Endothelial cell of umbilical vein (primary cell): ENCODE measurements around the gene BTBD2. TPM values are rescaled to one million over a fixed set of nuclear protein-coding genes. Genes with fewer than 3 reads are reported as not detected.

Experiments
- BruUV-seq: library from RNA; stranded (reverse); fragments of 400-500 nt; replicated peaks from 2 replicates; lab custom pipeline; 2021; lab: Mats Ljungman, UMichigan
- CTCF ChIA-PET: fragments of 300-600, 350-600 bp; sonication (Branson Sonifier 250); formaldehyde crosslinking; loops from one replicate; lab custom pipeline; 2021; ENCODE audit warnings: antibody characterized with exemption, inconsistent platforms; lab: Charles Lee
- POLR2A ChIA-PET: fragments of 300-600, 350-600 bp; sonication (Branson Sonifier 250); formaldehyde crosslinking; loops from one replicate; lab custom pipeline; 2021; ENCODE audit warnings: antibody characterized with exemption, inconsistent platforms; lab: Charles Lee
- DNase-seq: peaks from one replicate; pipeline ENCODE4 v3.0.0-alpha.2; 2011; ENCODE audit warnings: low read depth, low spot score
- FAIRE-seq: peaks from 2 replicates; lab custom pipeline; 2011; peaks lifted over from hg19 to GRCh38; lab: Jason Lieb, UNC
- H2AFZ ChIP-seq: 2 replicates; pipeline ENCODE4 v1.6.0; 2012; ENCODE audit warnings: low read depth, low read length, control low read depth, inconsistent platforms
- H3K27ac ChIP-seq: 2 replicates; pipeline ENCODE4 v1.5.1; 2011; ENCODE audit warnings: low read depth, mild to moderate bottlenecking, control low read depth, low read length, moderate library complexity; ENCODE audit not compliant: insufficient read depth
- H3K27me3 ChIP-seq, 2 experiments: 2 replicates each; pipeline versions ENCODE4 v1.6.0 to v1.6.1; 2011; ENCODE audit warnings: low read length in 2 of 2, mixed read lengths in 1 of 2; ENCODE audit not compliant: control insufficient read depth in 2 of 2, insufficient read depth in 2 of 2
- H3K36me3 ChIP-seq, 2 experiments: 2 replicates in 1 of 2; 3 replicates in 1 of 2; pipeline ENCODE4 v1.5.1; 2011; ENCODE audit warnings: low read length in 2 of 2, mild to moderate bottlenecking in 1 of 2, moderate library complexity in 1 of 2; ENCODE audit not compliant: control insufficient read depth in 2 of 2, insufficient read depth in 2 of 2; ENCODE audit errors: extremely low read depth in 1 of 2
- H3K4me1 ChIP-seq: 3 replicates; pipeline ENCODE4 v1.5.1; 2011; ENCODE audit warnings: mild to moderate bottlenecking, low read length; ENCODE audit not compliant: control insufficient read depth, insufficient read depth; ENCODE audit errors: extremely low read depth
- H3K4me2 ChIP-seq: 2 replicates; pipeline ENCODE4 v1.6.1; 2011; ENCODE audit warnings: low read length, control low read depth, mixed read lengths; ENCODE audit not compliant: insufficient read depth
- H3K4me3 ChIP-seq, 3 experiments: fragments of 200-600 bp in 1 of 3; sonication (generic), shearing (Covaris generic) in 1 of 3; replicated peaks in 1 of 3; 2 replicates each; pipeline ENCODE4 v1.5.1; 2011 to 2016; ENCODE audit warnings: control low read depth in 3 of 3, low read length in 3 of 3, mild to moderate bottlenecking in 2 of 3, inconsistent platforms in 1 of 3, low read depth in 1 of 3, moderate library complexity in 1 of 3; ENCODE audit not compliant: insufficient read depth in 1 of 3
- H3K79me2 ChIP-seq: 2 replicates; pipeline ENCODE4 v1.6.0; 2012; ENCODE audit warnings: low read length, inconsistent platforms; ENCODE audit not compliant: control insufficient read depth, insufficient read depth
- H3K9ac ChIP-seq: replicated peaks from 2 replicates; pipeline ENCODE3; 2011; ENCODE audit warnings: low read length, control low read depth; ENCODE audit not compliant: insufficient read depth; ENCODE audit errors: extremely low read depth
- H3K9me1 ChIP-seq: replicated peaks from 3 replicates; pipeline ENCODE4 v1.6.0; 2011; ENCODE audit warnings: mild to moderate bottlenecking, low read length; ENCODE audit not compliant: control insufficient read depth, insufficient read depth; ENCODE audit errors: extremely low read depth
- H3K9me3 ChIP-seq: replicated peaks from 2 replicates; pipeline ENCODE4 v1.5.1; 2012; ENCODE audit warnings: low read length, inconsistent platforms; ENCODE audit not compliant: control insufficient read depth, insufficient read depth
- H4K20me1 ChIP-seq: replicated peaks from 2 replicates; pipeline ENCODE3; 2011; ENCODE audit warnings: mild to moderate bottlenecking, low read length; ENCODE audit not compliant: control insufficient read depth, insufficient read depth; ENCODE audit errors: extremely low read depth
- EZH2 ChIP-seq: IDR thresholded peaks from 2 replicates; pipeline ENCODE4 v1.6.1; 2012; ENCODE audit warnings: borderline replicate concordance, low read depth, mild to moderate bottlenecking, moderate library complexity, low read length, inconsistent platforms; ENCODE audit not compliant: severe bottlenecking
- FOS ChIP-seq: IDR thresholded peaks from 2 replicates; pipeline ENCODE4 v1.6.1; 2011; ENCODE audit warnings: mild to moderate bottlenecking, low read length, moderate library complexity, borderline replicate concordance; ENCODE audit not compliant: insufficient read depth
- GATA2 ChIP-seq: IDR thresholded peaks from 2 replicates; pipeline ENCODE4 v1.7.0; 2011; ENCODE audit warnings: low read depth, mild to moderate bottlenecking, moderate library complexity, mixed read lengths, low read length; ENCODE audit not compliant: insufficient read length, insufficient read depth
- JUN ChIP-seq: IDR thresholded peaks from 2 replicates; pipeline ENCODE4 v1.6.1; 2011; ENCODE audit warnings: borderline replicate concordance, low read depth; ENCODE audit not compliant: insufficient read length, insufficient read depth
- MYC ChIP-seq: IDR thresholded peaks from one replicate; pipeline ENCODE4 v1.6.1; 2011; ENCODE audit warnings: mild to moderate bottlenecking, low read depth, low read length
- POLR2A ChIP-seq: IDR thresholded peaks from 2 replicates; pipeline ENCODE4 v1.6.1; 2012; ENCODE audit warnings: low read depth, mild to moderate bottlenecking, control low read depth, low read length
- POLR2AphosphoS5 ChIP-seq: IDR thresholded peaks from 2 replicates; pipeline ENCODE4 v1.6.1; 2012; ENCODE audit warnings: low read depth, mild to moderate bottlenecking, control low read depth, low read length, moderate library complexity; ENCODE audit not compliant: insufficient read depth
- dilution Hi-C: fragments of 300-500 bp; cut with MboI; formaldehyde crosslinking; loops from one replicate; pipeline ENCODE4 v1.15.0; 2019; ENCODE audit warnings: low sequenced_read_pairs; ENCODE audit not compliant: extremely low pct_ligation_motif_present
- intact Hi-C: fragments of 100-400 bp; cut with micrococcal nuclease; formaldehyde crosslinking; loops from one replicate; pipeline ENCODE4 v1.10.0; 2022
- polyA plus RNA-seq, 4 experiments: library from polyadenylated mRNA; depleted of rRNA in 3 of 4; stranded (reverse) in 3 of 4; unstranded in 1 of 4; fragments of >200 nt; gene quantifications; 2 replicates each; pipeline versions ENCODE4 v1.2.1 to v1.2.3, GENCODE V29; 2011 to 2012; ENCODE audit warnings: missing spikeins in 1 of 4
- total RNA-seq: library from RNA; stranded (reverse); gene quantifications from 2 replicates; pipeline ENCODE4 v1.2.3, GENCODE V29; 2021
- TF ChIP-seq, protein P1 (sequence below), 2 donors: IDR thresholded peaks; 1 replicate in 1 of 2; 2 replicates in 1 of 2; pipeline ENCODE4 v1.5.1; 2011; ENCODE audit warnings: low read length in 2 of 2, mild to moderate bottlenecking in 2 of 2, moderate library complexity in 2 of 2, control low read depth in 1 of 2, inconsistent platforms in 1 of 2, low read depth in 1 of 2; ENCODE audit not compliant: insufficient read depth in 1 of 2; ENCODE audit errors: extremely low read depth in 1 of 2
- TF ChIP-seq, protein P2 (sequence below): IDR thresholded peaks from 2 replicates; pipeline ENCODE4 v1.6.1; 2011; ENCODE audit not compliant: insufficient read depth, insufficient read length

Gene BTBD2
- total and polyA plus RNA-seq, 2 donors (not counting 3 experiments of a cell fraction or from before 2014, with no cell fraction given) = 59.2 to 78.2 TPM

DNA sequence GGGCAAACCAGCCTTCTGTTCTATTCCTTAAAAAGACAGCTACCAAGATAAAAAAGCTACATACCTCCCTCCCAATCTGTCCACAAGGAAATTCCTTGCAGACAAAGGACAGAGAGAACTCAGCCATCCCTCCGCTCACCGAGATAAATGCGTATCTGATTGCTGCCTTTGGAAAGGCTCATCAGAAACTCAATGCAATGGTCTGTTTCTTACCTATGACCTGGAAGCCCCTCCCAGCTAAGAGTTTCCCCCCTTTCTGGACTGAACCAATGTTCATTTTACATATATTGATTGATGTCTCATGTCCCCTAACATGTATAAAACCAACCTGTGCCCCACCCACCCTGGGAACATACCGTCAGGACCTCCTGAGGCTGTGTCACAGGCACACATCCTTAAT, 11.6 kb downstream of the BTBD2 start:
- CTCF ChIA-PET = interaction anchor here (1.6 kb wide), 1 partner anchor 66 kb away, joined by 6 read pairs; no protein-coding TSS in a partner anchor

More for the DNA sequence above, 11.6 kb downstream of the BTBD2 start:
- POLR2A ChIA-PET = no interaction called here
- TF ChIP-seq POLR2AphosphoS5 = no peak
- no peak for TF ChIP-seq POLR2A
- no peak for TF ChIP-seq JUN
- TF ChIP-seq, protein P1, sequence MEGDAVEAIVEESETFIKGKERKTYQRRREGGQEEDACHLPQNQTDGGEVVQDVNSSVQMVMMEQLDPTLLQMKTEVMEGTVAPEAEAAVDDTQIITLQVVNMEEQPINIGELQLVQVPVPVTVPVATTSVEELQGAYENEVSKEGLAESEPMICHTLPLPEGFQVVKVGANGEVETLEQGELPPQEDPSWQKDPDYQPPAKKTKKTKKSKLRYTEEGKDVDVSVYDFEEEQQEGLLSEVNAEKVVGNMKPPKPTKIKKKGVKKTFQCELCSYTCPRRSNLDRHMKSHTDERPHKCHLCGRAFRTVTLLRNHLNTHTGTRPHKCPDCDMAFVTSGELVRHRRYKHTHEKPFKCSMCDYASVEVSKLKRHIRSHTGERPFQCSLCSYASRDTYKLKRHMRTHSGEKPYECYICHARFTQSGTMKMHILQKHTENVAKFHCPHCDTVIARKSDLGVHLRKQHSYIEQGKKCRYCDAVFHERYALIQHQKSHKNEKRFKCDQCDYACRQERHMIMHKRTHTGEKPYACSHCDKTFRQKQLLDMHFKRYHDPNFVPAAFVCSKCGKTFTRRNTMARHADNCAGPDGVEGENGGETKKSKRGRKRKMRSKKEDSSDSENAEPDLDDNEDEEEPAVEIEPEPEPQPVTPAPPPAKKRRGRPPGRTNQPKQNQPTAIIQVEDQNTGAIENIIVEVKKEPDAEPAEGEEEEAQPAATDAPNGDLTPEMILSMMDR (IDR thresholded peaks at IDR 0.05; ENCODE audit: extremely low read depth in 1 of 2, insufficient read depth in 1 of 2, low read depth in 1 of 2, low read length in 2 of 2) = no peak
- no peak for TF ChIP-seq EZH2
- TF ChIP-seq, protein P2, sequence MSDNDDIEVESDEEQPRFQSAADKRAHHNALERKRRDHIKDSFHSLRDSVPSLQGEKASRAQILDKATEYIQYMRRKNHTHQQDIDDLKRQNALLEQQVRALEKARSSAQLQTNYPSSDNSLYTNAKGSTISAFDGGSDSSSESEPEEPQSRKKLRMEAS = no peak
- TF ChIP-seq GATA2 = no peak
- no peak for TF ChIP-seq MYC
- no peak for TF ChIP-seq FOS
- peaks cover 2% of the 10 kb centered on the region in 2 experiments for H3K36me3 ChIP-seq
- no peaks in the 10 kb centered on the region for H3K27me3 ChIP-seq
- no peaks in the 10 kb centered on the region for H4K20me1 ChIP-seq
- dilution Hi-C loops = no loop called here
- DNase-seq (no peak), FAIRE-seq (no peak)
- no peaks in the 10 kb centered on the region for H3K9me3 ChIP-seq
- H3K4me2 ChIP-seq = no peak overlapping the region
- no peak overlapping the region for H2AFZ ChIP-seq
- no peaks in the 10 kb centered on the region for H3K9me1 ChIP-seq
- H3K79me2 ChIP-seq = peaks cover 2% of the 10 kb centered on the region
- no TSS peak for BruUV-seq
- no peak overlapping the region for H3K27ac ChIP-seq
- no peak overlapping the region for H3K4me3 ChIP-seq
- no peak overlapping the region for H3K9ac ChIP-seq
- no peaks in the 10 kb centered on the region for H3K4me1 ChIP-seq
- intact Hi-C loops = no loop called here
